Right lobe of liver (tissue), 6 donors: ENCODE data around the gene CD302. TPM values are rescaled to one million over a fixed set of nuclear protein-coding genes. Genes with fewer than 3 reads are reported as not detected.

Experiments used
- ATAC-seq, 4 donors: fragments of 200-7000 bp; cut with Tn5 transposase; one replicate each; pipeline ENCODE4 v1.9.1; 2020; ENCODE audit warnings: mild to moderate bottlenecking in 4 of 4, moderate library complexity in 4 of 4
- DNase-seq, 3 donors: peaks; one replicate each; pipeline ENCODE4 v3.0.0-alpha.2; 2020
- H3K27ac ChIP-seq, 3 donors: fragments of 200-600 bp; one replicate each; pipeline ENCODE4 v1.8.0; 2022
- H3K27me3 ChIP-seq, 2 donors: fragments of 200-600 bp; one replicate each; pipeline ENCODE4 v1.8.0; 2022
- H3K36me3 ChIP-seq, 4 donors: fragments of 200-600 bp; sonication (generic) in 1 of 4; one replicate each; pipeline versions ENCODE4 v1.5.1 to v1.8.0; 2017 to 2022; ENCODE audit warnings: control low read depth in 1 of 4
- H3K4me1 ChIP-seq, 4 donors: fragments of 200-600 bp; sonication (generic) in 1 of 4; one replicate each; pipeline versions ENCODE4 v1.5.1 to v1.8.0; 2017 to 2022; ENCODE audit warnings: control low read depth in 1 of 4
- H3K4me3 ChIP-seq, 3 donors: fragments of 200-600 bp; one replicate each; pipeline ENCODE4 v1.8.0; 2022
- H3K9me3 ChIP-seq, 4 donors: fragments of 200-600 bp; sonication (generic) in 1 of 4; one replicate each; pipeline versions ENCODE4 v1.5.1 to v1.8.0; 2017 to 2022; ENCODE audit warnings: control low read depth in 1 of 4
- CTCF ChIP-seq, 4 donors: fragments of 200-600 bp in 3 of 4; fragments of 450-650 bp in 1 of 4; IDR thresholded peaks; one replicate each; pipeline versions ENCODE4 v1.5.1 to v1.8.0; 2016 to 2022; ENCODE audit warnings: antibody characterized with exemption in 4 of 4, mild to moderate bottlenecking in 2 of 4
- POLR2A ChIP-seq: fragments of 450-650 bp; IDR thresholded peaks from one replicate; pipeline ENCODE4 v1.6.1; 2017; ENCODE audit warnings: antibody characterized with exemption, mild to moderate bottlenecking
- WGBS: methylation state at CpG from one replicate; pipeline ENCODE4 v1.1.6; 2018; ENCODE audit warnings: low coverage, low lambda C conversion rate; ENCODE audit not compliant: insufficient coverage; ENCODE audit errors: missing lambda C conversion rate; 5-methylcytosine and 5-hydroxymethylcytosine counted together
- intact Hi-C, 2 donors: fragments of 100-400 bp; cut with DNase I; formaldehyde crosslinking; loops; one replicate each; pipeline versions ENCODE4 v1.11.2 to v1.14.1; 2022
- total RNA-seq, 6 experiments: library from RNA; depleted of rRNA in 2 of 6; stranded (reverse); fragments of >200 nt in 2 of 6; fragmentation: NEBNext Ultra II Directional in 3 of 6; extraction: Animal tissue kit (Norgen Biotek cat#: 25700) in 3 of 6; gene quantifications; one replicate each; pipeline versions ENCODE4 v1.1.0 to v1.2.4, GENCODE V29; 2016 to 2023
- donor health status: DM: no; HTN: yes; CAD: no.
- donor health status: DM: no; HTN: no; CAD: no.
- donor health status: DM: no; HTN: no; CAD: no.
- donor health status: DM: no; HTN: yes; CAD: no.
- donor health status: DM: no; HTN: yes; CAD: no.

The CD302 gene
- total RNA-seq, 6 experiments from 2014 or later, result 114 to 163 (median 130) TPM

- Histone ChIP-seq H3K27me3 (no peaks in the 10 kb centered on the region), H3K9me3 (no peaks in the 10 kb centered on the region), H3K4me1 (no peaks in the 10 kb centered on the region), H3K4me3 (no peak overlapping the region), H3K36me3 (peaks cover 0 to 24% (median 7%) of the 10 kb centered on the region in 4 donors), H3K27ac (no peak overlapping the region)
- WGBS, result 93% methylated on average over 3 of the region's 15 CpGs
- intact Hi-C loops, result no loop called here
- ATAC-seq, result peak; percentile 35 to 57 (median 42)
- TF ChIP-seq POLR2A (no peak), CTCF (IDR thresholded peaks at IDR 0.05) (no peak)
- no peak for DNase-seq
Observed at GRCh38 chr2:159738509-159739390, 59.3 kb downstream of the CD302 start.

DNA sequence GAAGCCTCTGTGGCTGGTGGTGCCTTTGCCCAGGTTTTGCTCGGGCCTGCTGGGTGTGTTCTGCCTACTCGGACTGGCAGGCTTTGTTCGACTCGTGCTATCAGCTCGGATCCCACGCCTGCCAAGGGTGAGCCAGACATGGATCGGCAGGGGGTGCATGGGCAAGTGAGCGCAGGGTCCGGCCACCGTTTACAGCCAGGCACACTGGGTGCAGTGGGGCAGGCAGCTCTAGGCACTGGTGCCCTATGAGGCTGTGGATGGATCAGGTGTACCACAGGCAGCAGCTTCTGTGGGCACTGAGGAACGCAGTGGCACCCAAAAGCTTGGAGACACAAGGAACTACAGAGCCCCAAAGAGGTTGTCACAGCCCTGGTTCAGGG lies 60.1 kb downstream of the CD302 start:
- no peak for TF ChIP-seq POLR2A
- WGBS, result no CpG with 5 or more reads among the region's 11 CpGs
- ATAC-seq (peak in 2 of 4 donors; percentile 28 to 34), DNase-seq (no peak)
- Histone ChIP-seq H3K36me3 (peaks cover 0 to 20% (median 10%) of the 10 kb centered on the region in 4 donors), H3K27ac (no peak overlapping the region), H3K9me3 (no peaks in the 10 kb centered on the region), H3K4me1 (no peaks in the 10 kb centered on the region), H3K4me3 (no peak overlapping the region), H3K27me3 (no peaks in the 10 kb centered on the region)
- intact Hi-C loops, result no loop called here

DNA sequence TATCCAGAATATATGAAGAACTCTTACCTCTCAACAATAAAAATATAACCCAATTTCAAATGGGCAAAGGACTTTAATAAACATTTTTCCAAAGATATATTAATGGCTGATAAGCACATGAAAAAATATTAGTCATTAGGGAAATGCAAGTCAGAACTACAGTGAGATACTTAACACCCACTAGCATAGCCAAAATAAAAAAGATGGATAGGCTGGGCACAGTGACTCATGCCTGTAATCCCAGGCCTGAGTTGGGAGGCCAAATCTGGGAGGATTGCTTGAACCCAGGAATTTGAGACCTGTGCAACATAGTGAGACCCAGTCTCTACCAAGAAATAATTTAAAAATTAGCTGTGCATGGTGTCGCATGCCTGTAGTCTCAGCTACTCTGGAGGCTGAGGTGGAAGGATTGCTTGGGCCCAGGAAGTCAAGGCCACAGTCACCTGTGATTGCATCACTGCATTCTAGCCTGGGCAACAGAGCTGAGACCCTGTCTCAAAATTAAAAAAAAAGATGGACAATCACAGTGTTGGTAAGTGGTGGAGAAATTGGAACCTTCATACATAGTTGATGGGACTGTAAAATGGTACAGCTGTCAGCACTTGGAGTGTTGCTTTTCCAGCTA lies 60.6 kb downstream of the CD302 start:
- H3K27ac ChIP-seq, result no peak overlapping the region
- ATAC-seq (no peak), DNase-seq (no peak)
- peaks cover 0 to 20% (median 9%) of the 10 kb centered on the region in 4 donors for H3K36me3 ChIP-seq
- H3K4me3 ChIP-seq, result no peak overlapping the region
- 80% methylated on average over 1 of the region's 1 CpG for WGBS
- intact Hi-C loops, result no loop called here
- no peaks in the 10 kb centered on the region for H3K4me1 ChIP-seq
- no peaks in the 10 kb centered on the region for H3K9me3 ChIP-seq
- no peak for TF ChIP-seq POLR2A
- no peak for TF ChIP-seq CTCF (IDR thresholded peaks at IDR 0.05)
- H3K27me3 ChIP-seq, result no peaks in the 10 kb centered on the region

- no peaks in the 10 kb centered on the region for H3K4me1 ChIP-seq
- H3K27ac ChIP-seq, result no peak overlapping the region
- no peak for ATAC-seq
- H3K9me3 ChIP-seq, result no peaks in the 10 kb centered on the region
- intact Hi-C loops, result no loop called here
- 64% methylated on average over 3 of the region's 3 CpGs for WGBS
- H3K27me3 ChIP-seq, result no peaks in the 10 kb centered on the region
- DNase-seq, result no peak
- peaks cover 2 to 32% (median 13%) of the 10 kb centered on the region in 4 donors for H3K36me3 ChIP-seq
- TF ChIP-seq CTCF (IDR thresholded peaks at IDR 0.05), result no peak
- TF ChIP-seq POLR2A, result no peak
- no peak overlapping the region for H3K4me3 ChIP-seq
Observed at GRCh38 chr2:159736048-159736447, 62.0 kb downstream of the CD302 start.

- H3K36me3 ChIP-seq, result peaks cover 4 to 36% (median 16%) of the 10 kb centered on the region in 4 donors
- intact Hi-C loops, result no loop called here
- WGBS, result 100% methylated on average over 1 of the region's 1 CpG
Observed at GRCh38 chr2:159735648-159736047, 62.4 kb downstream of the CD302 start.

More at GRCh38 chr2:159735648-159736047, 62.4 kb downstream of the CD302 start:
- no peak overlapping the region for H3K27ac ChIP-seq
- DNase-seq, result no peak
- no peak overlapping the region for H3K4me3 ChIP-seq
- ATAC-seq, result no peak
- TF ChIP-seq POLR2A (no peak), CTCF (IDR thresholded peaks at IDR 0.05) (no peak)
- no peaks in the 10 kb centered on the region for H3K4me1 ChIP-seq
- no peaks in the 10 kb centered on the region for H3K27me3 ChIP-seq
- no peaks in the 10 kb centered on the region for H3K9me3 ChIP-seq
